Lower lobe of right lung (tissue), 2 donors: ENCODE data around the gene LMTK3. TPM values are rescaled to one million over a fixed set of nuclear protein-coding genes. Genes with fewer than 3 reads are reported as not detected.

ENCODE experiments used
- ATAC-seq, 2 donors: fragments of 200-7000 bp; cut with Tn5 transposase; one replicate each; pipeline ENCODE4 v1.9.1; 2020 to 2022; ENCODE audit warnings: mild to moderate bottlenecking in 2 of 2, moderate library complexity in 2 of 2
- DNase-seq: peaks from one replicate; pipeline ENCODE4 v3.0.0-alpha.2; 2020
- H3K27ac ChIP-seq: fragments of 200-600 bp; one replicate; pipeline ENCODE4 v1.8.0; 2022
- H3K27me3 ChIP-seq: fragments of 200-600 bp; one replicate; pipeline ENCODE4 v1.8.0; 2022; ENCODE audit warnings: low read depth
- H3K36me3 ChIP-seq: fragments of 200-600 bp; one replicate; pipeline ENCODE4 v1.8.0; 2022; ENCODE audit warnings: mild to moderate bottlenecking
- H3K4me1 ChIP-seq: fragments of 200-600 bp; one replicate; pipeline ENCODE4 v1.8.0; 2022
- H3K4me3 ChIP-seq: fragments of 200-600 bp; one replicate; pipeline ENCODE4 v1.8.0; 2022; ENCODE audit warnings: mild to moderate bottlenecking
- H3K9me3 ChIP-seq: fragments of 200-600 bp; one replicate; pipeline ENCODE4 v1.8.0; 2022
- CTCF ChIP-seq: fragments of 200-600 bp; IDR thresholded peaks from one replicate; pipeline ENCODE4 v1.8.0; 2022; ENCODE audit warnings: antibody characterized with exemption, mild to moderate bottlenecking
- intact Hi-C: fragments of 100-400 bp; cut with DNase I; formaldehyde crosslinking; loops from one replicate; pipeline ENCODE4 v1.11.0; 2022
- total RNA-seq: library from RNA; stranded (reverse); fragmentation: NEBNext Ultra II Directional; extraction: Animal tissue kit (Norgen Biotek cat#: 25700); gene quantifications from one replicate; pipeline ENCODE4 v1.2.1, GENCODE V29; 2021
- donor health status: DM: no; HTN: yes; CAD: no; lungs with severe emphysema.

Gene LMTK3
- total RNA-seq, 1 donor from 2014 or later, result 7.1 TPM

DNA sequence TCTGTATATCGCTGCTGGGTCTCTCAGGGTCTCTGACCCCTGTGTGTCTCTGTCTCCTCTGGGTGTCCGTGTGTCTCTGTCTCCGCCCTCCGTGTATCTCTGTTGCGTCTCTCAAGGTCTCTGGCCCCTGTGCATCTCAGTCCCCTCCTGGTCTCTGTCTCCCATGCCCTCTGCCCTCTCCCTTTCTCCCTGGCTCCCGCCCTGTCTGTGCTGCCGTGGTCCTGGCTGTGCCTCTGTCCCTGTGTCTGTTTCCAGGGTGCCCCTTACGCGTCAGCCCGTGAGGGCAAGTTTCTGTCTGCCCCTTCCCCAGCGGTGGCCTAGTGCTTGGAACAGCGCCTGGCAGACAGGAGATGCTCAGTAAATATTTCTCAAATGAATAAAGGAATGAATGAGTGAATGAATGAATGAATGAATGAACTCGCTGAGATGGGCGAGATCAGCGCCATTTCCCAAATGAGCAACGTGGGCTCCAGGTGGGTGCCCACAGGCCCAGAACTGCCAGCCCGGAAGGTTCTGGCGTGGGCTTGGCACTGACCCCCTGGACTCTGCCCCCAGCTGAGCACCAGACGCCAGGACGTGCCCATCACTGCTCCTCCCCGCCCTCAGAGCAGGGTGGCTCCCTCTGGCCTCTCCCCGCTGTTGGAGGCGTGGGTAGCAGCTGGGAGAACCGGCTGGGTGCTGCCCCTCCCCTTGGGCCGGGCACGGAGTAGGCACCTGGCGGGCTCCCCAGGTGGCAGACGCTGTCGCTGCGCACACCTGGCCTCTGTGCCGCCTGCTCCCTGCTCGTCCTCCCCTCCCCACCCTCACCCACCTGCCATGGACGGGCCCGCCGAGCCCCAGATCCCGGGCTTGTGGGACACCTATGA is 40.0 kb upstream of the LMTK3 start, which contains the start of gene SULT2B1:
Gene SULT2B1, plus strand, starts transcription at position 736 of the 866 bp plus-strand sequence. Its CDS starts 81 bp downstream, at position 817.
- peak; percentile 81 to 88 for ATAC-seq
- Histone ChIP-seq H3K4me3 (peak within 1 kb of the TSS; percentile 37), H3K27ac (no peak within 1 kb of the TSS), H3K4me1 (no peaks in the 10 kb centered on the region), H3K27me3 (peaks cover 4% of the 10 kb centered on the region), H3K9me3 (no peaks in the 10 kb centered on the region), H3K36me3 (no peaks in the 10 kb centered on the region)
- intact Hi-C loops, result no loop called here
- no peak for TF ChIP-seq CTCF
- peak; percentile 80 for DNase-seq

DNA sequence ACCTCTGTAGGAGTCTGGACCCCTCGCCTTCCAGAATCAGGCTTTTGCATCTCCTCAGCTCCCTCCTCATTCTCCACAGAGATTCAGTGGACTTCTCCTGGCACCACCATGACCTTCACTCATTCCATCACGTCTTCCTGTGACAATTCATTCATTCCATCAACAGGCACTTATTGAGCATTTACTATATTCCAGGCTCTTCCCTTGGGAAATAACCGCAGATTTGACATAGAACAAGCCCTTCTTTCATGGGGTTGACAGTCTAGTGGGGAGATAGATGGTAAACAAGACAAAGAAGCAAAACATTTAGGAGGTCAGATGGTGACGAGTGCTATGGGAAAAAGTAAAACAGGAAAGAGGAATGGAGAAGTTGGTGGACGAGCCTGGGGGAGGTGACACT is 37.7 kb upstream of the LMTK3 start:
- intact Hi-C loops, result no loop called here
- no peak for ATAC-seq
- no peak for DNase-seq
- H3K27ac ChIP-seq, result no peak overlapping the region
- peaks cover 4% of the 10 kb centered on the region for H3K27me3 ChIP-seq
- H3K4me3 ChIP-seq, result no peak overlapping the region
- no peaks in the 10 kb centered on the region for H3K4me1 ChIP-seq
- H3K9me3 ChIP-seq, result no peaks in the 10 kb centered on the region
- TF ChIP-seq CTCF, result no peak
- H3K36me3 ChIP-seq, result no peaks in the 10 kb centered on the region

DNA sequence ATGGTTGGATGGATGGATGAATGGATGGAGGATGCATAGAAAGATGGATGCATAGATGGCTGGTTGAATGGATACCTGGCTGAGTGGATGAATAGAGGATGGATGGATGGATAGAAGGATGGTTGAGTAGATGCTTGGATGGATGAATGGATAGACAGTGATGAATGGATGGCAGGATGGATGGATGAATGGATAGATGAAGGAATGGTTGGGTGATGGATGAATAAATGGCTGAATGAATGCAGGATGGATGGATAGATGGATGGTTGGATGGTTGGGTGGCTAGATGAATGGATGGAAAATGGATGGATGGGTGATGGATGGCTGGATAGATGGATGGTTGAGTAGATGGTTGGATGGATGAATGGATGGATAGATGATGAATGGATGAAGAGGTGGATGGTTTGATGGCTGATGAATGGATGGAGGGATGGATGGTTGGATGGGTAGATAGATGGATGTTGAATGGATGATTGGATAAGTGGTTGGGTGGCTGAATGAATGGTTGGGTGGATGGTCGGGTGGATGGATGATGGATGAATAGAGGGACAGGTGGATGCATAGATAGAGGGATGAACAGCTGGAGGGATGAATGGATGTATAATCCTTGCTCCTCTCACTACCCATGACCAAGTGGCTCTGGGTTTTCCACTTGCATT is 36.7 kb upstream of the LMTK3 start:
- no peak for DNase-seq
- intact Hi-C loops, result no loop called here
- Histone ChIP-seq H3K27ac (no peak overlapping the region), H3K36me3 (no peaks in the 10 kb centered on the region), H3K27me3 (peaks cover 4% of the 10 kb centered on the region), H3K4me3 (no peak overlapping the region), H3K9me3 (no peaks in the 10 kb centered on the region), H3K4me1 (peaks cover 2% of the 10 kb centered on the region)
- no peak for TF ChIP-seq CTCF
- no peak for ATAC-seq

DNA sequence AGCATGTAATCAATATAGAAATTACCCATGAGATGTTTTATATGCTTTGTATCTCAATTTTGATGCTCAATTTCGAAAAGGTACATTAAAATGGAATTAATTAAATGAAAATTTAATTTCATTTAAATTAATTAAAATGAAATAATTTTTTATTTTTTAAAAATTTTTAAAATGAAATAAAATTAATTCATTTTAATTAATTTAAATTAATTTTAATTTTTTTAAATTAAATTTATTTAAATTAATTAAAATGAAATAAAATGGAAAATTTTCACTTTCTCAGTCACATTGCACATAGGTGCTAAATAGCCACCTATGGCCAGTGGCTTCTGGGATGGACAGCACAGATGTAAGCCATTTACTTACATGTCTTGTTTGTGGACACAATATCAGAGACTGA is 36.1 kb upstream of the LMTK3 start:
- Histone ChIP-seq H3K36me3 (no peaks in the 10 kb centered on the region), H3K9me3 (no peaks in the 10 kb centered on the region), H3K4me3 (no peak overlapping the region), H3K4me1 (peaks cover 6% of the 10 kb centered on the region), H3K27ac (no peak overlapping the region), H3K27me3 (peaks cover 4% of the 10 kb centered on the region)
- no peak for DNase-seq
- intact Hi-C loops, result no loop called here
- TF ChIP-seq CTCF, result no peak
- no peak for ATAC-seq

- DNase-seq, result no peak
- peaks cover 6% of the 10 kb centered on the region for H3K4me1 ChIP-seq
- H3K27ac ChIP-seq, result no peak overlapping the region
- H3K36me3 ChIP-seq, result no peaks in the 10 kb centered on the region
- H3K9me3 ChIP-seq, result no peaks in the 10 kb centered on the region
- no peak for TF ChIP-seq CTCF
- H3K4me3 ChIP-seq, result no peak overlapping the region
- intact Hi-C loops, result no loop called here
- ATAC-seq, result peak in 1 of 2 donors; percentile 48
- peaks cover 4% of the 10 kb centered on the region for H3K27me3 ChIP-seq
Measured at GRCh38 chr19:48544856-48545750, 33.5 kb upstream of the LMTK3 start.
